ENCODE results near the gene ANKRD6.

- TF ChIP-seq CTCF (IDR thresholded peaks at IDR 0.05) (no peak), POLR2A (IDR thresholded peaks at IDR 0.05) (no peak)
These were observed 109.9 kb downstream of the ANKRD6 start for GRCh38 chr6:89542866-89543265.

Data from heart left ventricle (tissue), 13 donors.